ENCODE measurements around the gene CTCF.
"Not testable (repeated sequence)": the region's sequence is repeated elsewhere in the genome, so short reads cannot be mapped to it uniquely, and the experiment has no call there.

Gene CTCF

GRCh38 chr16:67562526-67562917 lies at the start of gene CTCF:
TSS of gene CTCF (plus strand) at chr16:67562526. CDS start at chr16:67610833, 48,307 bp downstream.
- peak within 1 kb of the TSS; percentile 84 for H2AFZ ChIP-seq (ENCODE audit: low read length)
- 0 out of 2 replicates have a peak, but pooled peaks cover 8% of the 10 kb centered on the region for H3F3A ChIP-seq (ENCODE audit: low read depth)
- peak within 1 kb of the TSS; percentile 92 for H3K4me3 ChIP-seq (ENCODE audit: low read length, poor library complexity, severe bottlenecking)
- H3K79me2 ChIP-seq (ENCODE audit: insufficient read depth, low read length), result peaks cover 88% of the 10 kb centered on the region
- TF ChIP-seq EZH2phosphoT487 (IDR thresholded peaks at IDR 0.05; ENCODE audit: borderline replicate concordance) (no peak), CTCF (conservative IDR thresholded peaks at IDR 0.05; ENCODE audit: low read length) (peak; percentile 39; the same call in 1 of the 2 replicates)
- peak within 1 kb of the TSS; percentile 98 for H3K9ac ChIP-seq (ENCODE audit: low read depth, low read length, poor library complexity, severe bottlenecking)
- peaks cover 36% of the 10 kb centered on the region for H3K4me1 ChIP-seq (ENCODE audit: insufficient read depth, low read length, poor library complexity, severe bottlenecking)
- H3K9me3 ChIP-seq (ENCODE audit: insufficient read depth, low read depth, low read length), result no peaks in the 10 kb centered on the region
- H3K9me2 ChIP-seq (replicated peaks; ENCODE audit: low read depth, low read length), result no peaks in the 10 kb centered on the region
- H3K4me2 ChIP-seq (ENCODE audit: low read depth, low read length, poor library complexity, severe bottlenecking), result peak within 1 kb of the TSS; percentile 89
- no peaks in the 10 kb centered on the region for H3K36me3 ChIP-seq (ENCODE audit: insufficient read depth, low read length)
- H3K27me3 ChIP-seq (ENCODE audit: insufficient read depth, low read length, poor library complexity, severe bottlenecking), result peaks cover 8% of the 10 kb centered on the region
- peaks cover 42% of the 10 kb centered on the region for H4K20me1 ChIP-seq (ENCODE audit: insufficient read depth, low read length, poor library complexity, severe bottlenecking)

- not testable (repeated sequence) for H3K9me2 ChIP-seq (replicated peaks; ENCODE audit: low read depth, low read length); H3K79me2 ChIP-seq (ENCODE audit: insufficient read depth, low read length); H4K20me1 ChIP-seq (ENCODE audit: insufficient read depth, low read length, poor library complexity, severe bottlenecking); H3K4me3 ChIP-seq (ENCODE audit: low read length, poor library complexity, severe bottlenecking); H3K27me3 ChIP-seq (ENCODE audit: insufficient read depth, low read length, poor library complexity, severe bottlenecking); H3K9ac ChIP-seq (ENCODE audit: low read depth, low read length, poor library complexity, severe bottlenecking); H3K4me1 ChIP-seq (ENCODE audit: insufficient read depth, low read length, poor library complexity, severe bottlenecking); H3K36me3 ChIP-seq (ENCODE audit: insufficient read depth, low read length); H3K9me3 ChIP-seq (ENCODE audit: insufficient read depth, low read depth, low read length); H3F3A ChIP-seq (ENCODE audit: low read depth)
- Histone ChIP-seq H3K4me2 (ENCODE audit: low read depth, low read length, poor library complexity, severe bottlenecking) (peak overlapping the region; percentile 28), H2AFZ (ENCODE audit: low read length) (0 out of 2 replicates have a peak overlapping the region, but pooled peaks have one; percentile 62)
These were observed 48.4 kb upstream of the CTCF start for GRCh38 chr16:67513892-67514291.

- H3K27me3 ChIP-seq (ENCODE audit: insufficient read depth, low read length, poor library complexity, severe bottlenecking), result no peaks in the 10 kb centered on the region
- no peaks in the 10 kb centered on the region for H3K79me2 ChIP-seq (ENCODE audit: insufficient read depth, low read length)
- no peaks in the 10 kb centered on the region for H3F3A ChIP-seq (ENCODE audit: low read depth)
- H3K9me2 ChIP-seq (replicated peaks; ENCODE audit: low read depth, low read length), result no peaks in the 10 kb centered on the region
- H3K36me3 ChIP-seq (ENCODE audit: insufficient read depth, low read length), result no peaks in the 10 kb centered on the region
- H3K9me3 ChIP-seq (ENCODE audit: insufficient read depth, low read depth, low read length), result no peaks in the 10 kb centered on the region
- H4K20me1 ChIP-seq (ENCODE audit: insufficient read depth, low read length, poor library complexity, severe bottlenecking), result no peaks in the 10 kb centered on the region
- H3K4me3 ChIP-seq (ENCODE audit: low read length, poor library complexity, severe bottlenecking), result no peak overlapping the region
- H3K9ac ChIP-seq (ENCODE audit: low read depth, low read length, poor library complexity, severe bottlenecking), result peak overlapping the region; percentile 15
- H2AFZ ChIP-seq (ENCODE audit: low read length), result peak overlapping the region; percentile 62; the same call in 1 of the 2 replicates
- H3K4me2 ChIP-seq (ENCODE audit: low read depth, low read length, poor library complexity, severe bottlenecking), result peak overlapping the region; percentile 28
- TF ChIP-seq CTCF (conservative IDR thresholded peaks at IDR 0.05; ENCODE audit: low read length) (peak; percentile 72), EZH2phosphoT487 (IDR thresholded peaks at IDR 0.05; ENCODE audit: borderline replicate concordance) (no peak)
- no peaks in the 10 kb centered on the region for H3K4me1 ChIP-seq (ENCODE audit: insufficient read depth, low read length, poor library complexity, severe bottlenecking)
These were observed 47.9 kb upstream of the CTCF start for GRCh38 chr16:67514382-67514828.
